ENCODE results near the gene SCGB3A2. TPM values are rescaled to one million over a fixed set of nuclear protein-coding genes. Genes with fewer than 3 reads are reported as not detected.
A peak's percentile ranks its signal among the peaks of the same experiment; 100 is the strongest.

The SCGB3A2 gene
- total and polyA plus RNA-seq, 4 donors: 0.43 to 2.0 TPM; not detected in 2

DNA sequence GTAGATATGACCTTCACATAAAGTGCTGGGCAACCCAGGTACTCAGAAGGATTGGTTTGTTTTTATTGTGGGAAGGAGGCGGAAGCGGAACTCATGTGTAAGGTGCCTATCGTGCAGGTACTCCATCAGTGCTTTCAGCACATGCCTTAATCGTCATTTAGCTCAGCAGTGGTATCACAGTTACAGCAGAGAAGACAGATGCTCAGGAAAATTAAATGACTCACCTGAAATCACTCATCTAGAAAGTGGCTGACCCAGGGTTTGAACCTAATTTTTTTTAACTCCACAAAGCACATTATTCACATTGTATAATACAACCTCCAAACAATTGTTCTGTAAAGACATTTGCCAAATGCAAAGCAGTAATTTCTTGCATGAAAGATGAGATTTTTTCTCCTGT lies 25.6 kb downstream of the SCGB3A2 start:
- peaks cover 2 to 8% of the 10 kb centered on the region in 2 donors for H3K4me1 ChIP-seq (ENCODE audit: control insufficient read depth in 1 of 2, insufficient read depth in 2 of 2, low read length in 2 of 2)
- DNase-seq: no peak
- intact Hi-C loops (cut with DNase I): loop anchor here in 1 of 2 donors (5.0 kb wide), 1 partner anchor 1063 kb away; no protein-coding TSS in a partner anchor
- peak overlapping the region; percentile 36 to 54 for H3K4me3 ChIP-seq (ENCODE audit: low read length in 2 of 2)
- 73 to 80% methylated on average over 4 of the region's 4 CpGs for WGBS, 2 donors
- H3K27ac ChIP-seq (ENCODE audit: low read depth in 1 of 2, low read length in 2 of 2): peak overlapping the region in 1 of 2 donors; percentile 55
- no peaks in the 10 kb centered on the region for H3K36me3 ChIP-seq (ENCODE audit: control insufficient read depth in 1 of 2, insufficient read depth in 2 of 2, low read length in 1 of 2)
- ATAC-seq (ENCODE audit: low FRiP score): no peak
- H3K27me3 ChIP-seq (ENCODE audit: control insufficient read depth in 1 of 2, insufficient read depth in 2 of 2, low read length in 1 of 2): no peaks in the 10 kb centered on the region
- H3K9me3 ChIP-seq (ENCODE audit: control insufficient read depth, low read length): no peaks in the 10 kb centered on the region

DNA sequence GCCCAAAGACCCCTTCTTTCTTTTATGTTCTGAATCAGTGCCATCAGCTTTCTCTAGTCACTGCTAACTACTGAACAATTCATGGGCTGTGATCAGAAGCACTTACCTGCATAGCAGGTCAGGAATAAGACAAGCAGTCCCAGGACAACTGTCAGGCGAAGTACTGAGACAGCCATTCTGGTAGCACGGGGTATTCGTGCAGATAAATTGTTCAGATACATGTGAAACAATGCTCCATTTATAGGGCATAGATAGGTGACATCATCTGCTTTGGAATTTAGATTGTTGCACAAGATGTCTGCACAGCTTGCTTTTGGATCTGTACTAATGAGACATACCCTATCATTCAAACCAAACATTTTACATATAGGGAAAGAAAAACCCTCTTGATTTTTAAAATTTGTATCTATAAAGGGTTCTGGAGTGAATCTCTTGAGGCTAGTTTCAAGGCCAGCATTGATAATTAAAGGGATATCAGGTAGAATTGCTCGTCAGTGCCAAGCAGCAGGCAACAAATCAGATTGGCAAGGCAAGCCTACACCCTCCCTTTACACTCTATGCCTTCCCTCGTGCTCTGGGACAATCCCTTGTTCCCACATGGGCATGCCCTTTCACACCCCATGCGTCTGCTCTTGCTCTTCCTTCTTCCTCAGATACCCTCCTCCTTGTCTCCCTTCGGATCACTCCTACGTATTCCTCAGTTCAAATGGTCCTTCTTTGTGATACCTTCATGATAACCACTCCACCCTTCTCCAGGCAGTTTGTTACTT lies 28.0 kb downstream of the SCGB3A2 start, which contains the start of gene C5orf46:
Gene C5orf46 (minus strand): TSS at position 213 of the 770 bp plus-strand sequence. CDS start 37 bp downstream, at position 176.
- ATAC-seq (ENCODE audit: low FRiP score) (no peak), DNase-seq (no peak)
- 53 to 57% methylated on average over 8 of the region's 8 CpGs for WGBS, 2 donors
- intact Hi-C loops (cut with DNase I): no loop called here
- H3K4me1 ChIP-seq (ENCODE audit: control insufficient read depth in 1 of 2, insufficient read depth in 2 of 2, low read length in 2 of 2): peaks cover 0 to 2% of the 10 kb centered on the region in 2 donors
- no peaks in the 10 kb centered on the region for H3K36me3 ChIP-seq (ENCODE audit: control insufficient read depth in 1 of 2, insufficient read depth in 2 of 2, low read length in 1 of 2)
- H3K9me3 ChIP-seq (ENCODE audit: control insufficient read depth, low read length): no peaks in the 10 kb centered on the region
- peak within 1 kb of the TSS in 1 of 2 donors; percentile 64 for H3K4me3 ChIP-seq (ENCODE audit: low read length in 2 of 2)
- peak within 1 kb of the TSS; percentile 95 to 97 for H3K27ac ChIP-seq (ENCODE audit: low read depth in 1 of 2, low read length in 2 of 2)
- H3K27me3 ChIP-seq (ENCODE audit: control insufficient read depth in 1 of 2, insufficient read depth in 2 of 2, low read length in 1 of 2): no peaks in the 10 kb centered on the region

DNA sequence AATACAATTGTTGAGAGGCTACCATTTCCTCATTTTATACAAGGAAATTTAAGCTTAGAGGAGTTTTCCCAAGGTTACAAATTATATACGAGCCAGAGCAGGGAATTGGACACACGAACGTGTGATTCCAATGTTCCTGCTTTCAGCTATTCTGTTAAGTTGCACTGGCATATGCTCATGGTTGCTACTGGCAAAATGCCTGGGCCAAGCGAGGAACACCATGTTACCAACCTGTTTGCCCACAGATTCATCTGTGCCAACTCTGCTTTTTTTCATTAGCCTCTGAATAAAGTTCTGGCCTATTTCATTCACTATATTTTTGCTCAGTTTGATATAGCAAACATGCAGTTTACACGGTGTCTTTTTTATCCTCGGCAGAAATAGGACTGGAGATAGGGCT lies 32.9 kb downstream of the SCGB3A2 start:
- 4 to 8% methylated on average over 6 of the region's 6 CpGs for WGBS, 2 donors
- intact Hi-C loops (cut with DNase I): no loop called here
- ATAC-seq (ENCODE audit: low FRiP score) (peak; percentile 59), DNase-seq (peak; percentile 78 to 85)
- Histone ChIP-seq H3K4me1 (ENCODE audit: control insufficient read depth in 1 of 2, insufficient read depth in 2 of 2, low read length in 2 of 2) (peaks cover 0 to 6% of the 10 kb centered on the region in 2 donors), H3K9me3 (ENCODE audit: control insufficient read depth, low read length) (no peaks in the 10 kb centered on the region), H3K27ac (ENCODE audit: low read depth in 1 of 2, low read length in 2 of 2) (no peak overlapping the region), H3K27me3 (ENCODE audit: control insufficient read depth in 1 of 2, insufficient read depth in 2 of 2, low read length in 1 of 2) (no peaks in the 10 kb centered on the region), H3K4me3 (ENCODE audit: low read length in 2 of 2) (no peak overlapping the region), H3K36me3 (ENCODE audit: control insufficient read depth in 1 of 2, insufficient read depth in 2 of 2, low read length in 1 of 2) (no peaks in the 10 kb centered on the region)

GRCh38 chr5:147912011-147912410 lies 33.5 kb downstream of the SCGB3A2 start:
- intact Hi-C loops (cut with DNase I): no loop called here
- peaks cover 0 to 6% of the 10 kb centered on the region in 2 donors for H3K4me1 ChIP-seq (ENCODE audit: control insufficient read depth in 1 of 2, insufficient read depth in 2 of 2, low read length in 2 of 2)
- H3K27ac ChIP-seq (ENCODE audit: low read depth in 1 of 2, low read length in 2 of 2): peak overlapping the region; percentile 67 to 94
- no peak overlapping the region for H3K4me3 ChIP-seq (ENCODE audit: low read length in 2 of 2)
- 80 to 97% methylated on average over 1 of the region's 1 CpG for WGBS, 2 donors
- ATAC-seq (ENCODE audit: low FRiP score) (no peak), DNase-seq (no peak)
- no peaks in the 10 kb centered on the region for H3K36me3 ChIP-seq (ENCODE audit: control insufficient read depth in 1 of 2, insufficient read depth in 2 of 2, low read length in 1 of 2)
- no peaks in the 10 kb centered on the region for H3K9me3 ChIP-seq (ENCODE audit: control insufficient read depth, low read length)
- H3K27me3 ChIP-seq (ENCODE audit: control insufficient read depth in 1 of 2, insufficient read depth in 2 of 2, low read length in 1 of 2): no peaks in the 10 kb centered on the region

DNA sequence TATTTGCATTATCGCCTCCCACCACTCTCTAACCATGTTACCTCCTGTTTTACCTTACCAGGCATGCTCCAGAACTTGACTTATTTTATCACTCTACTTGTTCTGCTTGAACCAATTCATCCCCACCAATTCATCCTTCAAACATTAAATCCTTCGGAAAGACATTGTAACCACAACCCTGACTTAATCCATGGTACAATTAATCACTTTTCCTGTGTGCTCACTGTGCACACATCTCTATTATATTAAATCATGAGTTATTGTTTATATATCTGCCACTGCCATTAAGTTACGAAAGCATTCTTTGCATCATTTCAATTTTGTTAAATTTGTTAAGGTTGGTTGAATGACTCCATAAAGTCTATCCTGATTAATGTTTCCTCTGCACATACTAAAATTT lies 35.3 kb downstream of the SCGB3A2 start:
- WGBS, 2 donors: 90 to 94% methylated on average over 3 of the region's 3 CpGs
- H3K4me1 ChIP-seq (ENCODE audit: control insufficient read depth in 1 of 2, insufficient read depth in 2 of 2, low read length in 2 of 2): peaks cover 0 to 6% of the 10 kb centered on the region in 2 donors
- no peak overlapping the region for H3K27ac ChIP-seq (ENCODE audit: low read depth in 1 of 2, low read length in 2 of 2)
- intact Hi-C loops (cut with DNase I): no loop called here
- ATAC-seq (ENCODE audit: low FRiP score) (no peak), DNase-seq (no peak)
- H3K27me3 ChIP-seq (ENCODE audit: control insufficient read depth in 1 of 2, insufficient read depth in 2 of 2, low read length in 1 of 2): no peaks in the 10 kb centered on the region
- no peaks in the 10 kb centered on the region for H3K36me3 ChIP-seq (ENCODE audit: control insufficient read depth in 1 of 2, insufficient read depth in 2 of 2, low read length in 1 of 2)
- no peaks in the 10 kb centered on the region for H3K9me3 ChIP-seq (ENCODE audit: control insufficient read depth, low read length)
- no peak overlapping the region for H3K4me3 ChIP-seq (ENCODE audit: low read length in 2 of 2)

GRCh38 chr5:147918101-147918685 lies 39.7 kb downstream of the SCGB3A2 start:
- intact Hi-C loops (cut with DNase I): no loop called here
- ATAC-seq (ENCODE audit: low FRiP score): no peak
- Histone ChIP-seq H3K36me3 (ENCODE audit: control insufficient read depth in 1 of 2, insufficient read depth in 2 of 2, low read length in 1 of 2) (no peaks in the 10 kb centered on the region), H3K27ac (ENCODE audit: low read depth in 1 of 2, low read length in 2 of 2) (no peak overlapping the region), H3K4me1 (ENCODE audit: control insufficient read depth in 1 of 2, insufficient read depth in 2 of 2, low read length in 2 of 2) (no peaks in the 10 kb centered on the region), H3K9me3 (ENCODE audit: control insufficient read depth, low read length) (no peaks in the 10 kb centered on the region), H3K27me3 (ENCODE audit: control insufficient read depth in 1 of 2, insufficient read depth in 2 of 2, low read length in 1 of 2) (no peaks in the 10 kb centered on the region), H3K4me3 (ENCODE audit: low read length in 2 of 2) (no peak overlapping the region)
- no peak for DNase-seq
- 22 to 42% methylated on average over 2 of the region's 2 CpGs for WGBS, 2 donors

DNA sequence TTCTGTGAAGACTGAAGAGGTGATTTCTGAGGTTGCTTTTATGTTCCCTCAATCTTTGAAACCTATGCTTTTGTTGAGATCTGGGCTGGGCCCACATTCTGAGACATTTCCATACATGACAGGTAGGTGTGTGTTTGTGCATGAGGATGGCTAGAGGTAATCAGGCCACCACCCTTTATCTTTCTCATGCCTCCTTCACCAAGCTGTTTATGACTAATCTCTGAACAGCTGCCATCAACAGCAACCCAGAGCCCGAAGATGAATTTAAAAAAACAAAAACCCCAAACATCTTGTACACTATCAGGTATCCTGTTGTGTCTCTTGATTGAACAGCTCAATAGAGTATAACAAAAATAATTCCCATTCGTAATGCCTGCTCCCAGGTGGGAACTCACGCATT lies 40.4 kb downstream of the SCGB3A2 start:
- no peak overlapping the region for H3K4me3 ChIP-seq (ENCODE audit: low read length in 2 of 2)
- 70 to 84% methylated on average over 3 of the region's 3 CpGs for WGBS, 2 donors
- no peaks in the 10 kb centered on the region for H3K27me3 ChIP-seq (ENCODE audit: control insufficient read depth in 1 of 2, insufficient read depth in 2 of 2, low read length in 1 of 2)
- intact Hi-C loops (cut with DNase I): no loop called here
- DNase-seq (no peak), ATAC-seq (ENCODE audit: low FRiP score) (no peak)
- no peaks in the 10 kb centered on the region for H3K9me3 ChIP-seq (ENCODE audit: control insufficient read depth, low read length)
- H3K36me3 ChIP-seq (ENCODE audit: control insufficient read depth in 1 of 2, insufficient read depth in 2 of 2, low read length in 1 of 2): no peaks in the 10 kb centered on the region
- no peaks in the 10 kb centered on the region for H3K4me1 ChIP-seq (ENCODE audit: control insufficient read depth in 1 of 2, insufficient read depth in 2 of 2, low read length in 2 of 2)
- H3K27ac ChIP-seq (ENCODE audit: low read depth in 1 of 2, low read length in 2 of 2): no peak overlapping the region

DNA sequence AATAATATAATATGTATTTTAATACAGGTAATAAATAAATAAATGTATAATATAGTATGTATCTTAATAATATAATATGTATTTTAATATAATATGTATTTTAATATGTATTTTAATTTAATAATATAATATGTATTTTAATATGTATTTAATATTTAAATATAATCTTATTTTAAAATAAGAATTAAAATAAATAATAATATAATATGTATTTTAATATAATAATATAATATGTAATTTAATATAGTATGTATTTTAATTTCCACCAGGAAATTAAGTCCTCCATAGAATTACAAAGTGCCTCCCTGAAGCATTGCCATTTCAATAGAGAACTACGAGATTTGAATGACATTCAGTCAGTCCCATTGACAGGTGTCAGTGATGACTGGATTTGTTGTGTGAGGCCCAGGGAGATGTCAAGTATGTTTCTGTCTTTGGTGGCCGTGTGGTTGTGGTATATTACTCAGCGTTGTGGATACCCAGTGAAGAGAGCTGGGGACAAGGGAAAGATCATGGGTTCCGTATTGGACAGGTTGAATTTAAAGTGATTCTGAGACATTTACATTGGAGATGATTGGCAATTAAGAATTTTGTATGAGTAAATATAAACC lies 42.0 kb downstream of the SCGB3A2 start:
- DNase-seq (no peak), ATAC-seq (ENCODE audit: low FRiP score) (no peak)
- H3K36me3 ChIP-seq (ENCODE audit: control insufficient read depth in 1 of 2, insufficient read depth in 2 of 2, low read length in 1 of 2): no peaks in the 10 kb centered on the region
- 94 to 97% methylated on average over 4 of the region's 4 CpGs for WGBS, 2 donors
- H3K9me3 ChIP-seq (ENCODE audit: control insufficient read depth, low read length): no peaks in the 10 kb centered on the region
- intact Hi-C loops (cut with DNase I): no loop called here
- no peaks in the 10 kb centered on the region for H3K4me1 ChIP-seq (ENCODE audit: control insufficient read depth in 1 of 2, insufficient read depth in 2 of 2, low read length in 2 of 2)
- no peak overlapping the region for H3K4me3 ChIP-seq (ENCODE audit: low read length in 2 of 2)
- no peaks in the 10 kb centered on the region for H3K27me3 ChIP-seq (ENCODE audit: control insufficient read depth in 1 of 2, insufficient read depth in 2 of 2, low read length in 1 of 2)
- no peak overlapping the region for H3K27ac ChIP-seq (ENCODE audit: low read depth in 1 of 2, low read length in 2 of 2)

Data from aorta (tissue), 5 donors.